Left ventricle myocardium inferior (tissue), 1 donor: ENCODE results near the gene CEACAM3. TPM values are rescaled to one million over a fixed set of nuclear protein-coding genes. Genes with fewer than 3 reads are reported as not detected.

ENCODE experiments used
- DNase-seq: peaks from one replicate; pipeline ENCODE4 v3.0.0-alpha.2; 2020
- H3K27ac ChIP-seq: fragments of 200-600 bp; replicated peaks from 2 replicates; pipeline ENCODE4 v1.8.0; 2021
- H3K27me3 ChIP-seq: fragments of 200-600 bp; 2 replicates; pipeline ENCODE4 v1.8.0; 2021; ENCODE audit warnings: low read depth
- H3K36me3 ChIP-seq: fragments of 200-600 bp; 2 replicates; pipeline ENCODE4 v1.8.0; 2021
- H3K4me1 ChIP-seq: fragments of 200-600 bp; 2 replicates; pipeline ENCODE4 v1.8.0; 2021
- H3K4me3 ChIP-seq: fragments of 200-600 bp; 2 replicates; pipeline ENCODE4 v1.8.0; 2021; ENCODE audit warnings: mild to moderate bottlenecking, moderate library complexity
- H3K9me3 ChIP-seq: fragments of 200-600 bp; replicated peaks from 2 replicates; pipeline ENCODE4 v1.8.0; 2021
- intact Hi-C: fragments of 100-400 bp; cut with micrococcal nuclease; formaldehyde crosslinking; loops from one replicate; pipeline ENCODE4 v1.11.0; 2022
- total RNA-seq: library from RNA; stranded (reverse); fragmentation: NEBNext Ultra II Directional; extraction: Animal tissue kit (Norgen Biotek cat#: 25700); gene quantifications from one replicate; pipeline ENCODE4 v1.2.1, GENCODE V29; 2021
- TF ChIP-seq, protein P1 (sequence below): fragments of 200-600 bp; IDR thresholded peaks from 2 replicates; pipeline ENCODE4 v1.8.0; 2021; ENCODE audit warnings: antibody characterized with exemption, mild to moderate bottlenecking, borderline replicate concordance
- donor health status: DM: no; HTN: yes; CAD: no; lungs with severe emphysema.

Gene CEACAM3
- total RNA-seq, 1 donor from 2014 or later: not detected

DNA sequence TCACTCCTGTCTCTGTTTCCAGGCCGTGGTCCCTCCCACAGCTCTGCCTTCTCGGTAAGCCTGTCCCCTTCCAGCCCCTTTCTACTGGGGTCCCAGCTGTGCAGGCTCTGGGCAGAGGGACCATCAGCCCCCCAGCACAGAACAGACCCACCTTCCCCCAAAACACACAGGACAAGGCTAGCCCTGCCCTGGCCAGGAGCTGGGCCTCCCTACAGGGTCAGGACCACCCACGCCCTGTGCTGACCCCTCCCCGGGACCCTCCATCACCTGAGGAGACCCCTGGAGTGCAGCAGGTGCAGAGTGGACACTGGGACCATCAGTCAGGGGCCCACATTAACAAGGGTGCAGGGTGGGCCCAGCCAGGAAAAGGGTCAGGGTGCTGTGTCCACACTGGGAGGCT lies 13.9 kb downstream of the CEACAM3 start:
- Histone ChIP-seq H3K4me3 (no peak overlapping the region), H3K27me3 (peaks cover 83% of the 10 kb centered on the region), H3K9me3 (no peaks in the 10 kb centered on the region), H3K4me1 (no peaks in the 10 kb centered on the region), H3K27ac (peak overlapping the region; percentile 27), H3K36me3 (no peaks in the 10 kb centered on the region)
- intact Hi-C loops: no loop called here
- TF ChIP-seq, protein P1, sequence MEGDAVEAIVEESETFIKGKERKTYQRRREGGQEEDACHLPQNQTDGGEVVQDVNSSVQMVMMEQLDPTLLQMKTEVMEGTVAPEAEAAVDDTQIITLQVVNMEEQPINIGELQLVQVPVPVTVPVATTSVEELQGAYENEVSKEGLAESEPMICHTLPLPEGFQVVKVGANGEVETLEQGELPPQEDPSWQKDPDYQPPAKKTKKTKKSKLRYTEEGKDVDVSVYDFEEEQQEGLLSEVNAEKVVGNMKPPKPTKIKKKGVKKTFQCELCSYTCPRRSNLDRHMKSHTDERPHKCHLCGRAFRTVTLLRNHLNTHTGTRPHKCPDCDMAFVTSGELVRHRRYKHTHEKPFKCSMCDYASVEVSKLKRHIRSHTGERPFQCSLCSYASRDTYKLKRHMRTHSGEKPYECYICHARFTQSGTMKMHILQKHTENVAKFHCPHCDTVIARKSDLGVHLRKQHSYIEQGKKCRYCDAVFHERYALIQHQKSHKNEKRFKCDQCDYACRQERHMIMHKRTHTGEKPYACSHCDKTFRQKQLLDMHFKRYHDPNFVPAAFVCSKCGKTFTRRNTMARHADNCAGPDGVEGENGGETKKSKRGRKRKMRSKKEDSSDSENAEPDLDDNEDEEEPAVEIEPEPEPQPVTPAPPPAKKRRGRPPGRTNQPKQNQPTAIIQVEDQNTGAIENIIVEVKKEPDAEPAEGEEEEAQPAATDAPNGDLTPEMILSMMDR: no peak
- no peak for DNase-seq

DNA sequence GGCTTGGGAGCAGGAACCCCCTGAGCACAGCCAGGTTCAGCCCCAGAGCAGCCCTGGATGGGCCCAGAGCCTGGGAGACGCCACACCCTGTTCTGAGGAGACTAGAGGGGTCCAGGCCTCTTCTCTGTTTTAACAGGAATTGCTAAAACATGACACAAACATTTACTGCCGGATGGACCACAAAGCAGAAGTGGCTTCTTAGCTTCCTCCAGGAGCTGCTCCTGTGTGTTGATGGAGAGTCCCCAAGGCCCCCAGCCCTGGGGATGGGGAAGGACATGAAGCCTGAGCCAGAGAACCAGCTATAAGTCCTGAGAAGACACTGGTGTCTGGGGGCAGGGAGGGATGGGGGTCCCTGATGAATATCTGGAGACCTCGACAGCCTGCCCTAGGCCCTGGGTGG lies 14.6 kb downstream of the CEACAM3 start:
- Histone ChIP-seq H3K4me1 (no peaks in the 10 kb centered on the region), H3K27me3 (peaks cover 83% of the 10 kb centered on the region), H3K9me3 (no peaks in the 10 kb centered on the region), H3K36me3 (no peaks in the 10 kb centered on the region), H3K4me3 (no peak overlapping the region), H3K27ac (peak overlapping the region; percentile 30)
- peak; percentile 26 for DNase-seq
- TF ChIP-seq, protein P1: no peak
- intact Hi-C loops: no loop called here

DNA sequence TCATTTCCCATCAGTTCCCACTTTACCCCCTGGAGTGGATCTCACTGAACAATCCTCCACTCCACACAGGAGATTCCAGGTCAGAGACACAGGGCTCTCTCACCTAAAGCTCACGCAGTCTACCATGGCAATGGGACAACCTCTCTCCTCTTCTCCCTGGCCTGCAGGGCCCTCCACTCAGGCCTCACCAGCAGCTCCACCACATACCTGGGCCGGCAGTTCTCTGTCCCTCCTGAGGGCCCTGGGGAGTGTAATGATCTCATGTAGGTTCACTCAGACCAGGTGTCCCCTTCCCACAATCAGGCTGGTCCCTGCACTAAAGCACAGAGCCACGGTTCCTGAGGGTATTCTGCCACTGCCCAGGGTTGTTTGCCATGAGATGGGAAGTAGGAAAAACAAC lies 15.6 kb downstream of the CEACAM3 start:
- no peaks in the 10 kb centered on the region for H3K36me3 ChIP-seq
- no peak overlapping the region for H3K4me3 ChIP-seq
- peaks cover 79% of the 10 kb centered on the region for H3K27me3 ChIP-seq
- TF ChIP-seq, protein P1: no peak
- no peaks in the 10 kb centered on the region for H3K9me3 ChIP-seq
- H3K4me1 ChIP-seq: no peaks in the 10 kb centered on the region
- no peak overlapping the region for H3K27ac ChIP-seq
- DNase-seq: no peak
- intact Hi-C loops: no loop called here

DNA sequence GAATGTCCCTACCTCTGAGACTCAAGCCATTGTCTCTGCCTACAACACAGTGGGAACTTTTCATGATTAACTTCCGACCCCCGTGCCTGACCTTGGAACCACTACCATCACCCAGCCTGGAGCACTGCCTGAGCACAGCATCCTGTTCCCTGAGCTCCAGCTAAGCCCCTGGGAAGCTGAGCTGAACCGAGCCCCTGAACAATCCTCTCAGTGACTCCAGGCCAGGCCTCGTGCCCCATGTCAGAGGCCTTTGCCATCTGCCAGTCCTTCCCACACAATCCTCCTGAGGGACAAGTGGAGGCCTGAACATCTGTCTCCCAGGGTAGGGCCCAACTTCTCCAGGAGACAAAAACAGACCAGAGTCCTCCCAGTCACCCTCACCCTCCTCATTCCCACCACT lies 17.5 kb downstream of the CEACAM3 start:
- no peak overlapping the region for H3K27ac ChIP-seq
- H3K9me3 ChIP-seq: no peaks in the 10 kb centered on the region
- H3K27me3 ChIP-seq: peaks cover 62% of the 10 kb centered on the region
- H3K36me3 ChIP-seq: no peaks in the 10 kb centered on the region
- TF ChIP-seq, protein P1: no peak
- intact Hi-C loops: no loop called here
- H3K4me1 ChIP-seq: no peaks in the 10 kb centered on the region
- H3K4me3 ChIP-seq: no peak overlapping the region
- DNase-seq: no peak

DNA sequence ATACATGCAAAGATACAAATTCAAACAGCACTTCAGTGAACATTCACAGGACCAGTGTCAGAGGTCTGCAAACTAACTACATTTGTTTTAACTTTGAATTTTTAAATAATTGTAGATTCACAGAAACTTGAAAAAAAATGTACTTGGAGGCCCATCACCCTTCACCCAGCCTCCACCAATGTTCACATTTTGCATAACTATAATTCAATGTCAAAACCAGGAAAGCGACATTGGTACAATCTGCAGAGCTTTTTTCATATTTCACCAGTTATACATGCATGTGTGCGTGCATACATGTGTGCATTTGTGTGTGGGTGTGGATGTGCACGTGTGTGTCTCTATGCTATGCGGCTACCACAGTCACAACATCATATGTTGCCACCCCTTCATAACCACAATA lies 18.9 kb downstream of the CEACAM3 start:
- DNase-seq: no peak
- TF ChIP-seq, protein P1: no peak
- Histone ChIP-seq H3K9me3 (no peaks in the 10 kb centered on the region), H3K36me3 (no peaks in the 10 kb centered on the region), H3K27me3 (peaks cover 62% of the 10 kb centered on the region), H3K4me3 (no peak overlapping the region), H3K27ac (no peak overlapping the region), H3K4me1 (no peaks in the 10 kb centered on the region)
- intact Hi-C loops: no loop called here

DNA sequence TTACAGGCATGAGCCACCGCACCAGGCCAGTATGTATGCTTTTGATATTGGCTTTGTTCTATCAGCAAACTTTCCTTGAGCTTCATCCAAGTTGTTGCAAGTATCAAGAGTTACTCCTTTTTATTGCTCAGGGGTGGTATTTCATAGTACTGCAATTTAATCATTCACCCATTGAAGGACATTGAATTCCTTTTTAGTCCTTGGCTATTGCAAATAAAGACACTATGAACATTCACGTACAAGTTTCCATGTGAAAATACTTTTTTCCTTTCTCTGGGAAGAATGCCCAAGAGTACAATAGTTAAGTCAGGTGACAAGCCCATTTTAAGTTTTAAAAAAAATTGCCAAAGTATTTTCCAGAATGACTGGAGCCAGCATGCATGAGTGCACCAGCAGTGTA lies 20.4 kb downstream of the CEACAM3 start:
- DNase-seq: no peak
- TF ChIP-seq, protein P1: no peak
- Histone ChIP-seq H3K9me3 (no peaks in the 10 kb centered on the region), H3K36me3 (no peaks in the 10 kb centered on the region), H3K27ac (no peak overlapping the region), H3K4me3 (no peak overlapping the region), H3K27me3 (peaks cover 62% of the 10 kb centered on the region), H3K4me1 (no peaks in the 10 kb centered on the region)
- intact Hi-C loops: no loop called here
